Measurements from ENCODE around the gene DYNC2I2.
"Not testable (repeated sequence)": the region's sequence is repeated elsewhere in the genome, so short reads cannot be mapped to it uniquely, and the experiment has no call there.

Gene DYNC2I2

DNA sequence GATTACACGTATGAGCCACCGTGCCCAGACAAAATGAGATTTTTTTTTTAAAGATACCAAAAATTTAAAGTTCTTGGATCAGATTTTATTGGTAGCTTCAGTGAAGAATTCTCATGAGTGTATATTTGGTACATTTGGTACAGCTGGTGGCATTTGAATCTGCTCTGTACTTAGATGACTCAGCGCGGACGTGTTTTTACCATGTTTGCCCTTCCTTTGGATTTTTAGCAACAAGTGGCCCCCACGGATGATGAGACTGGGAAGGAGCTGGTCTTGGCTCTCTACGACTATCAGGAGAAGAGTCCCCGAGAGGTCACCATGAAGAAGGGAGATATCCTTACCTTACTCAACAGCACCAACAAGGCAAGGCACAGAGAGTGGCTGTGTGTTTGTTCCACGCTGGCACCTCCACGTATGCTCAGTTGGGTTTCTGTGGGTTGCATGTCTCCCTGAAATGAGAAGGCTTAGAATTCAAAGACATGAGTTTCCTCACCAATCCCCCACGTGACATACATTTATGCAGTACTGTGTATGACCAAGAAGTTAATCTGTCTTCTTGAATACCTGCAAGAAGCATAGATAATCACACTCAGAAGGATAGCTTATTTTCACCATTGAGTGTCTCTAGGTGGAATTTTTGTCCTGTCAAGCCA lies 67.9 kb downstream of the DYNC2I2 start:
- Mint-ChIP-seq H3K27me3 (no peaks in the 10 kb centered on the region), H3K4me3 (no peak overlapping the region), H3K9me3 (ENCODE audit: low read depth) (no peaks in the 10 kb centered on the region), H3K27ac (peak overlapping the region; percentile 58), H3K4me1 (ENCODE audit: low read depth) (peaks cover 11% of the 10 kb centered on the region), H3K36me3 (peaks cover 2% of the 10 kb centered on the region)

- no peaks in the 10 kb centered on the region for H3K9me3 Mint-ChIP-seq (ENCODE audit: low read depth)
- peak overlapping the region; percentile 81 for H3K27ac Mint-ChIP-seq
- H3K27me3 Mint-ChIP-seq = no peaks in the 10 kb centered on the region
- peak overlapping the region; percentile 22 for H3K4me3 Mint-ChIP-seq
- H3K36me3 Mint-ChIP-seq = peaks cover 2% of the 10 kb centered on the region
- H3K4me1 Mint-ChIP-seq (ENCODE audit: low read depth) = peaks cover 11% of the 10 kb centered on the region
These were observed 69.2 kb downstream of the DYNC2I2 start for GRCh38 chr9:128587453-128587852.

DNA sequence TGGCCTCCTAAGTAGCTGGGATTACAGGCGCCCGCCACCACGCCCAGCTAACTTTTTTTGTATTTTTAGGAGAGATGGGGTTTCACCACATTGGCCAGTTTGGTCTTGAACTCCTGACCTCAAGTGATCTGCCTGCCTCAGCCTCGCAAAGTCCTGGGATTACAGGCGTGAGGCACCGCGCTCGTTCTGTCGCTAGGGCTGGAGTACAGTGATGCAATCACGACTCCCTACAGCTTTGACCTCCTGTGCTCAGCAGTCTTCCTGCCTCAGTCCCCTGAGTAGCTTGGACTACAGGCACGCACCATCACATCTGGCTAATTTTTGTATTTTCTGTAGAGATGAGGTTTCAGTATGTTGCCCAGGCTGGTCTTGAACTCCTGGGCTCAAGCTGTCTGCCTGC lies 69.7 kb downstream of the DYNC2I2 start:
- peak overlapping the region; percentile 81 for H3K27ac Mint-ChIP-seq
- H3K36me3 Mint-ChIP-seq = not testable (repeated sequence)

GRCh38 chr9:128585155-128585554 lies 71.5 kb downstream of the DYNC2I2 start:
- not testable (repeated sequence) for H3K4me3 Mint-ChIP-seq; H3K36me3 Mint-ChIP-seq; H3K9me3 Mint-ChIP-seq (ENCODE audit: low read depth); H3K27ac Mint-ChIP-seq; H3K27me3 Mint-ChIP-seq
- peaks cover 11% of the 10 kb centered on the region for H3K4me1 Mint-ChIP-seq (ENCODE audit: low read depth)

More for the DNA sequence above, 69.7 kb downstream of the DYNC2I2 start:
- H3K9me3 Mint-ChIP-seq (ENCODE audit: low read depth); H3K4me3 Mint-ChIP-seq; H3K27me3 Mint-ChIP-seq: not testable (repeated sequence)
- peaks cover 11% of the 10 kb centered on the region for H3K4me1 Mint-ChIP-seq (ENCODE audit: low read depth)
